HepG2 (cell line): ENCODE measurements around the gene AKT3.

Experiments used
- KLF9 ChIP-seq: IDR thresholded peaks from 2 replicates; pipeline ENCODE4 v1.6.1; 2016; ENCODE audit warnings: low read depth
- PCBP2 ChIP-seq: fragments of 200-400 bp; formaldehyde crosslinking; optimal IDR thresholded peaks from 2 replicates; pipeline ENCODE3; 2018; ENCODE audit warnings: low read length, low read depth; ENCODE audit not compliant: poor library complexity, severe bottlenecking
- PHF8 ChIP-seq: sonication (generic); formaldehyde crosslinking; IDR thresholded peaks from 2 replicates; pipeline ENCODE4 v1.5.0; 2020; ENCODE audit warnings: missing genetic modification reagents
- PTBP1 ChIP-seq: fragments of 200-400 bp; formaldehyde crosslinking; IDR thresholded peaks from 2 replicates; pipeline ENCODE4 v1.6.1; 2018; ENCODE audit warnings: low read length, low read depth; ENCODE audit not compliant: poor library complexity, severe bottlenecking
- ZNF160 ChIP-seq: sonication (generic); formaldehyde crosslinking; IDR thresholded peaks from 2 replicates; pipeline ENCODE4 v1.8.0; 2022; ENCODE audit warnings: mild to moderate bottlenecking, inconsistent platforms, missing genetic modification reagents
- ZNF274 ChIP-seq: sonication (generic); formaldehyde crosslinking; IDR thresholded peaks from 2 replicates; pipeline ENCODE4 v1.5.1; 2020; ENCODE audit warnings: mild to moderate bottlenecking, missing genetic modification reagents
- ZNF501 ChIP-seq: sonication (generic); formaldehyde crosslinking; IDR thresholded peaks from 2 replicates; pipeline ENCODE4 v1.5.1; 2020; ENCODE audit warnings: mild to moderate bottlenecking, moderate library complexity, missing genetic modification reagents
- ZNF576 ChIP-seq: sonication (generic); formaldehyde crosslinking; IDR thresholded peaks from 2 replicates; pipeline ENCODE4 v1.4.0; 2020; ENCODE audit warnings: mild to moderate bottlenecking, missing genetic modification reagents

GRCh38 chr1:243549791-243550190 is 300.3 kb downstream of the AKT3 start:
- TF ChIP-seq PHF8 (CRISPR knock-in tag) (no peak), PCBP2 (no peak), ZNF160 (CRISPR knock-in tag) (no peak), KLF9 (CRISPR knock-in tag) (no peak), ZNF576 (CRISPR knock-in tag) (no peak), ZNF501 (CRISPR knock-in tag) (no peak), PTBP1 (no peak), ZNF274 (CRISPR knock-in tag) (no peak)
